ENCODE data around the gene AP3S1. TPM values are rescaled to one million over a fixed set of nuclear protein-coding genes. Genes with fewer than 3 reads are reported as not detected.

Gene AP3S1
- total and polyA plus RNA-seq, 3 donors from 2014 or later: 103 to 136 (median 105) TPM

- intact Hi-C loops (cut with DNase I; ENCODE audit: low total_unique reads): no loop called here
- Histone ChIP-seq H3K27me3 (no peaks in the 10 kb centered on the region), H3K36me3 (ENCODE audit: low read depth, missing control alignments) (no peaks in the 10 kb centered on the region), H3K27ac (no peak overlapping the region), H3K4me3 (no peak overlapping the region), H3K9me3 (no peaks in the 10 kb centered on the region), H3K4me1 (peaks cover 6% of the 10 kb centered on the region)
- no peak for DNase-seq
- TF ChIP-seq, protein P1, sequence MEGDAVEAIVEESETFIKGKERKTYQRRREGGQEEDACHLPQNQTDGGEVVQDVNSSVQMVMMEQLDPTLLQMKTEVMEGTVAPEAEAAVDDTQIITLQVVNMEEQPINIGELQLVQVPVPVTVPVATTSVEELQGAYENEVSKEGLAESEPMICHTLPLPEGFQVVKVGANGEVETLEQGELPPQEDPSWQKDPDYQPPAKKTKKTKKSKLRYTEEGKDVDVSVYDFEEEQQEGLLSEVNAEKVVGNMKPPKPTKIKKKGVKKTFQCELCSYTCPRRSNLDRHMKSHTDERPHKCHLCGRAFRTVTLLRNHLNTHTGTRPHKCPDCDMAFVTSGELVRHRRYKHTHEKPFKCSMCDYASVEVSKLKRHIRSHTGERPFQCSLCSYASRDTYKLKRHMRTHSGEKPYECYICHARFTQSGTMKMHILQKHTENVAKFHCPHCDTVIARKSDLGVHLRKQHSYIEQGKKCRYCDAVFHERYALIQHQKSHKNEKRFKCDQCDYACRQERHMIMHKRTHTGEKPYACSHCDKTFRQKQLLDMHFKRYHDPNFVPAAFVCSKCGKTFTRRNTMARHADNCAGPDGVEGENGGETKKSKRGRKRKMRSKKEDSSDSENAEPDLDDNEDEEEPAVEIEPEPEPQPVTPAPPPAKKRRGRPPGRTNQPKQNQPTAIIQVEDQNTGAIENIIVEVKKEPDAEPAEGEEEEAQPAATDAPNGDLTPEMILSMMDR (IDR thresholded peaks at IDR 0.05): no peak
- no peak for TF ChIP-seq POLR2A (IDR thresholded peaks at IDR 0.05)
- 70 to 71% methylated on average over 2 of the region's 2 CpGs for WGBS, 2 donors
These were observed 31.8 kb upstream of the AP3S1 start for GRCh38 chr5:115809946-115810345.

- intact Hi-C loops (cut with DNase I; ENCODE audit: low total_unique reads): no loop called here
- no peak for TF ChIP-seq POLR2A (IDR thresholded peaks at IDR 0.05)
- TF ChIP-seq, protein P1 (IDR thresholded peaks at IDR 0.05): no peak
These were observed 31.0 kb upstream of the AP3S1 start for GRCh38 chr5:115810761-115811160.

DNA sequence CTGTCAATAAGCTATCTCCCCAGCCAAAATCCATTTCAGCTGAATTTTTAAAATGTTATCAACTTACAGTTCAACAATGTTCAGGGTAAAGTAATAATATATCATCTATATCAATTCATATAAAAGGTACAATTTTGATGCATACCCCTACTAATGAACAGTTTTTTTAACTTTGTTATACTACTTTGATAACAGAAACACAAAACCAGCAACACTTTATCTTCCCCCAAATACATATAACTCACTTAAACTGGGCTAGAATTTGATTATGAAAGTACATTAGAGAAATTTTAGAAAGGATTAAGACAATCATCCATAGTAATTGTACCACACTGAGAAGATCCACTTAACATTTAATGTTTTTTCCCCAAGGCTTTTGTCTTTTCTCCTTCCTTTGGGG is 30.3 kb upstream of the AP3S1 start:
- intact Hi-C loops (cut with DNase I; ENCODE audit: low total_unique reads): no loop called here
- Histone ChIP-seq H3K4me3 (no peak overlapping the region), H3K27me3 (no peaks in the 10 kb centered on the region), H3K36me3 (ENCODE audit: low read depth, missing control alignments) (no peaks in the 10 kb centered on the region), H3K27ac (no peak overlapping the region), H3K9me3 (no peaks in the 10 kb centered on the region), H3K4me1 (peaks cover 11% of the 10 kb centered on the region)
- TF ChIP-seq POLR2A (IDR thresholded peaks at IDR 0.05): no peak
- TF ChIP-seq, protein P1 (IDR thresholded peaks at IDR 0.05): no peak
- DNase-seq: no peak

More at GRCh38 chr5:115810761-115811160, 31.0 kb upstream of the AP3S1 start:
- H3K27ac ChIP-seq: no peak overlapping the region
- H3K27me3 ChIP-seq: no peaks in the 10 kb centered on the region
- DNase-seq: no peak
- H3K4me3 ChIP-seq: no peak overlapping the region
- no peaks in the 10 kb centered on the region for H3K36me3 ChIP-seq (ENCODE audit: low read depth, missing control alignments)
- H3K4me1 ChIP-seq: peaks cover 11% of the 10 kb centered on the region
- no peaks in the 10 kb centered on the region for H3K9me3 ChIP-seq

DNA sequence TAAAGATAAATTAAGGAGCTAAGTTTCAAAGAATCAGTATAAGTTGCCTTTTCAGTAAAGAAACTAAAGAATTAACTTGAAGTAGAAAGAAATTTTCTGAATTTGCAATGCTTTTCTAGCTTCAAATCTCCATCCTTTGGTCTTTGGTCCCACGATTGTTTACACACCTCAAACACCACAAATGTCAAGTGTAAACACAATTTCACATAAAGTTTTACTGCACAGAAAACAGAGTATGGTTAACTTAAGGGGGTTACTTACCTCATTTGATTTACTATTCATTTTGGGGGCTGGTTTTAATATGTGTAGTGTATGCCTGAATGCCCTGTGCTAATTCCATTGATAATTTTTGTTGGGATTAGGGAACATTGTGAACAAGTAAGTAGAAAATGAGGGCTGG is 29.4 kb upstream of the AP3S1 start:
- Histone ChIP-seq H3K9me3 (no peaks in the 10 kb centered on the region), H3K27me3 (no peaks in the 10 kb centered on the region), H3K36me3 (ENCODE audit: low read depth, missing control alignments) (no peaks in the 10 kb centered on the region), H3K4me3 (no peak overlapping the region), H3K27ac (no peak overlapping the region), H3K4me1 (peaks cover 11% of the 10 kb centered on the region)
- no peak for DNase-seq
- no peak for TF ChIP-seq POLR2A (IDR thresholded peaks at IDR 0.05)
- TF ChIP-seq, protein P1 (IDR thresholded peaks at IDR 0.05): no peak
- 90 to 92% methylated on average over 1 of the region's 1 CpG for WGBS, 2 donors
- intact Hi-C loops (cut with DNase I; ENCODE audit: low total_unique reads): no loop called here

- WGBS, 2 donors: 65 to 69% methylated on average over 5 of the region's 5 CpGs
- H3K27ac ChIP-seq: no peak overlapping the region
- peaks cover 11% of the 10 kb centered on the region for H3K4me1 ChIP-seq
- H3K4me3 ChIP-seq: no peak overlapping the region
- intact Hi-C loops (cut with DNase I; ENCODE audit: low total_unique reads): no loop called here
- H3K36me3 ChIP-seq (ENCODE audit: low read depth, missing control alignments): no peaks in the 10 kb centered on the region
- no peaks in the 10 kb centered on the region for H3K9me3 ChIP-seq
- TF ChIP-seq, protein P1 (IDR thresholded peaks at IDR 0.05): no peak
- no peak for TF ChIP-seq POLR2A (IDR thresholded peaks at IDR 0.05)
- no peak for DNase-seq
- H3K27me3 ChIP-seq: no peaks in the 10 kb centered on the region
These were observed 28.0 kb upstream of the AP3S1 start for GRCh38 chr5:115813719-115814118.
